Esophagus squamous epithelium (tissue), 4 donors: Measurements from ENCODE around the gene RASGRP4.

Source experiments
- CTCF ChIP-seq, 6 experiments: fragments of 450-650 bp in 4 of 6; fragments of 200-600 bp in 2 of 6; sonication (generic) in 2 of 6; IDR thresholded peaks; one replicate each; pipeline ENCODE4 v1.5.1; 2016 to 2019; ENCODE audit warnings: antibody characterized with exemption in 6 of 6, mild to moderate bottlenecking in 4 of 6, moderate library complexity in 4 of 6
- POLR2A ChIP-seq, 4 donors: fragments of 450-650 bp; IDR thresholded peaks; one replicate each; pipeline ENCODE4 v1.6.1; 2017; ENCODE audit warnings: antibody characterized with exemption in 4 of 4, mild to moderate bottlenecking in 4 of 4, moderate library complexity in 3 of 4

- TF ChIP-seq CTCF (IDR thresholded peaks at IDR 0.05) (no peak), POLR2A (IDR thresholded peaks at IDR 0.05) (no peak)
These were observed 11.9 kb upstream of the RASGRP4 start for GRCh38 chr19:38437917-38438316.
